ENCODE measurements around the gene CXXC1.
"Not testable (repeated sequence)": the region's sequence is repeated elsewhere in the genome, so short reads cannot be mapped to it uniquely, and the experiment has no call there.

The CXXC1 gene

DNA sequence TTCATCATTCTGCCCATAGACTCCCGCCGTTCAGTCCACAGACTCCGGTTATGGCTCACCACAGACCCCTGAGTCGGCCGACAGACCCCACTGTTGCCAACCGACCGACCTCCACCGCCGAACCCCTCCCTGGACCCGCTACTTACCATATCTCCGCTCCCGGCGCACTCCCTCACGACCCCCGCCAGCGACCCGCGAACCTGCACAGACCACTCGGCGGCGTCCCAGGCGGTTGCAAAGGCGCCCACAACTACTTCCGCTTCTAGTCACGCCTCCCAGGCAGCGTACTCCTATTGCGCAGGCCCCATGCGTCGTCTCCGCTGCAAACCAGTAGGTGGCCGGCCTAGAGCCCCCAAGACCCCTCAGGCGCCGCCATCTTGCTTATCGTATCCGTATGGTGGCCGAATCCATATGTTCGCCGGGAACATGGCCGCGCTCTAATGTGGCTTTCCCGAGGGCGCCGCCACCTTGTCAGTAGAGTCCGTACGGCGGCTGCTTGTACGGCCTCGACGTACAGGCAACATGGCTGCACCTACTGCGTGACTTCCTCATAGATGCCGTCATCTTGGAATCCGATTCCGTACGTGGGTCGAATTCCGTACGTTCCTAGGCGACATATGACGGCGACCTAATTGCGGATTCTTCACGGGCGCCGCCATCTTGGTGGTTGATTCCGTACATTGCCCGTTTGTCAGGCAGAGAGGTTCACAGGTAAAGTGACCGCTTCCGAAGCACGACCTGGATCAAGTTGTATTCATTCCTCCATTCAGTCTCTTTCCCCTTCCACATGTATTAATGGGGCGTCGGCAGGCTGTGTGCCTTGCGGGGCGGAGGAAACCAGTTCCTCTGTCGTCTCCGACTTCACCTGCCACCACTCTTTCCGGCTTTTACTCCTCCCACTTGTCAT lies at the start of gene CXXC1:
Gene CXXC1, minus strand, starts transcription at position 252 of the 907 bp plus-strand sequence. Its CDS starts 103 bp downstream, at position 149.
- peak; percentile 100 for DNase-seq

DNA sequence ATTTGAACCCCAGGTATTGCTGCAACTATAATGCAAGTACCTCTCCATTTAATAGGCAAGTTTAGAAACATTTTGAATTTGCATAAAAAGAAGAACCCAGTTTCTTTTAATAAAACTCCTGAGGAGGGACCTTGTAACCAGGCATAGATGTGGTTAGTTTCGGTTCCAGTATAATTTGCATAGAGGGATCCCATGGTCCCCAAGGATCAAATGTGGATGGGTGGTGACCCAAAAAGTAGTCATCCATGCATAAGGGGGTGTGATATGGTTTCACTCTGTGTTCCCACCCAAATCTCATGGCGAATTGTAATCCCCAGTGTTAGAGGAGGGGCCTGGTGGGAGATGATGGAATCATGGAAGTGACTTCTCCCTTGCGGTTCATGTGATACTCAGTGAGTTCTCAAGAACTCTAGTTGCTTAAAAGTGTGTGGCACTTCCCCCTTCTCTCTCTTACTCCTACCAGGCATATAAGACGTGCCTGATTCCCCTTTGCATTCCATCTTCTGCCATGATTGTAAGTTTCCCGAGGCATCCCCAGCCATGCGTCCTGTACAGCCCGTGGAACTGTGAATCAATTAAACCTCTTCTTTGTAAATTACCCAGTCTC lies 47.2 kb upstream of the CXXC1 start:
- DNase-seq = no peak

DNA sequence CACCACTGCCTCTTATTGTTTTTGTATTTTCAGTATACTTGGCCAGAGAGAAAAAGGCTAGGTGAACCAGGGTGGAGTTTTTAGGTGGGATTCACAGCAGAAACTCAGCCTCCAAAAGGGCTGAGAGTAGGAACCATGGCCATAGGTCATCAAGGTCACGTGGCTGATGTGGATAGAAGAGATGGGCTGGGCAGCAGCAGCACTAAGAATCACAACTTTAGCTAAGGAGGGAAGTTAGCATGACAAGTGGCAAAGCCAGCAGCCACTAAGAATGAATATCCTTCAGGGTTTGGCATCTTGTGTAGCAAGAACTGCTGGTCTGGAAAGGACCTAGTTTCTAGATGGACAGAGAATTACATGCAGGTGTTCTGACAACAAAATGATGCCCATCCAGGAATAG lies 44.2 kb upstream of the CXXC1 start:
- DNase-seq = no peak

DNA sequence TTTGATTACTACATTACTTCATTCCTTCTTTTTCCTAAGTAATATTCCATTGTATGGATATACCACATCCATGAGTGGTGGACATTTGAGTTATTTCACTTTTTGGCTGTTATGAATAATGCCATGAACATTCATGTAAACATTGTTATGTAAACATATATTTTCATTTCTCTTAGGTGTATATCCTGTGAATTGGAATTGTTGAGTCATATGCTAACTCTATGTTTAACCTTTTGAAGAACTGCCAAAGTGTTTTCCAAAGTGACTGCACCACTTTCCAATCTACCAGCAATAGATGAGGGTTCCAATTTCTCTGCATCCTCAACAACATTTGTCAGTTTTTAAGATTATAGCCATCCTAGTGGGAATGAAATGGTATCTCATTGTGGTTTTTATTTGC lies 42.7 kb upstream of the CXXC1 start:
- DNase-seq = no peak

DNA sequence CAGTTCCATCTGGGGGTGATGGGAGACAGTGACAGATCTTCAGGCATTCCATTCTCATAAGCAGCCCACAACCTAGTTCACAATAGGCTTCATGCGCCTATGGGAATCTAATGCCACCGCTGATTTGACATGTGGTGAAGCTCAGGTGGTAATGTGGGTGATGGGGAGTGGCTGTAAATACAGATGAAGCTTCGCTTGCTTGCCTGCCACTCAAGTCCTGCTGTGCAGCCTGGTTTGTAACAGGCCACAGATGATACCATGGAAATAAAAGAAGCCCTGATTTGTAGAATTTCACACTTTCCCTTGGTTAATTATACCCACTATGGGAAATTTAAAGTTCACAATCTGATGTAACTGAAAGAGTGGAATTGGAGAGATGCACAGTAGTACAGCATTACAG lies 40.5 kb upstream of the CXXC1 start:
- DNase-seq = no peak

DNA sequence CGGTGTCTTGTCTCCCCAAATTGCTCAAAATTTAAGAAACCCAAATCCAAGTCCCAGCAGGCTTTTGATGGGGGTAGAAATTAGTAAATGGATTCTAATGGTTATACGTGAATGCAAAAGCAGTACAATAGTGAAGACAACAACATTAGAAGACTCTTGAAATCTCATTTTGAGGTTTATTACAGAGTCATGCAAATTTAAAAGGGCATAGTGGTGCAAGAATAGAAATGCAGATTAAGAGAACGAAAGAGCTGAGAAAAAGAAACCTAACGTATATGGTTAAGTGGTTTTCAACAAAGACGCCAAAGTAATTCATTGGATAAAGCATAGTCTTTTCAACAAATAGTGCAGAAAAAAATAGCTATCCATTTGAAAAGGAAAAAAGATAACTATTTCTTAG lies 33.2 kb upstream of the CXXC1 start:
- no peak for DNase-seq

DNA sequence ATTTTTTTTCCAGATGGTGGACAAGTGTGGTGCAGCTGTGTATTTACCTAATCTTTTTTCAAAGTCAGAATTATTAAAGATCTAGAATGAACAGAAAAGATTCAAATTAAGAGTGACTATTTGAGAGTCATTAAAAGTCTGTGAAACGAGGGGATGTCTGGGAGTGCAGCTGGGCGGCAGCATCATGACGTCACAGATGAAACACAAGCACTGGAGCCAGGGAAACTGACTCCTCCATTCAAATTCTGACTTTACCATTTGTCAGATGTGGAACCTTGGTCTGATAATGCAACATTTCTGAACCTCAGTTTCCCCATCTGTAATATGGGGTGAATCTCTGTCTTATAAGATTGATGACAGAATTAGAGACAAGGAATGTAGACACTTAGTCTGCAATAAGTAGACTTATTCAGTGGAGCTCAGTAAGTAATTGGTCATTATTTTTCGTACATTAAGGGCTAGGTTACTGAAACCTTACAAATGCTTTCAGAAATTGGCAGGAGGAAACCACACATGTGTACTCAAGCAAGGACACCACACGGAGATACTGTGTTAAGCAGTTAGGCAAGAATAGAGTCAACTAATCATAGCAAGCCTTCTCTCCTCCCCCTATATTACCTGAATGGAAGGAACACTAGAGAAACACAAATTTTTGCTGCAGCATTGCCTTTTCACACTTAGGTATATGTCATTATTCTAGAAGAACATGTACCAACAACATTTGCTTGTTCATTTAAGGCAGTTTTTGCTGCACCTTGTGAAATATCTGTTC lies 27.8 kb upstream of the CXXC1 start:
- no peak for DNase-seq

DNA sequence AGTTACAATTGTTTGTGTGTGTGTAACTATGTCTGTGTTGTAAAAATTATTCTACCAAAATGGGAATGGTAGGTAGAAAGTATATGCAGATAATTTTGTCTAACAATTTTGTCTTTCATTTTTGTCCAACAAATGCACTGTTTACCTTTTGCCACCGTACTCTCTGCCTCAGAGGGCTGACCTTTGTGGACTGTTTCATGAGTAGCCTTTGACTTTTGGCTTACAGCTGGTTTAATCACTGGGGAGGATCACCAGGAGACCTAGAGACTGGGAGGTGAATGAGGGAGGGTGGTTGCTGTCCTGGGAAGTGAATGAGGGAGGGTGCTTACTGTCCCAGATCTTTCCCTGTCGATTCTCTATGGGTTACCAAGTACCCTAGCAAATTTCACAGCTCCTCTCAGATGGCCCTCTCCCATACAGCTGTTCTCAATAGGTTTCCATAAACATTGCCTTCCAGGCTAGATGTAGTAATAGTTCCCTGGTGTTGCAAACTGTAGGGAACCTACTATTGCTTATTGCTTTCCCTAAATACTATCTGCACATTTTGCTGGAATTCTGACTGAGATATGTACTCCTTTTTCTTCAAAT lies 26.5 kb upstream of the CXXC1 start:
- no peak for DNase-seq

DNA sequence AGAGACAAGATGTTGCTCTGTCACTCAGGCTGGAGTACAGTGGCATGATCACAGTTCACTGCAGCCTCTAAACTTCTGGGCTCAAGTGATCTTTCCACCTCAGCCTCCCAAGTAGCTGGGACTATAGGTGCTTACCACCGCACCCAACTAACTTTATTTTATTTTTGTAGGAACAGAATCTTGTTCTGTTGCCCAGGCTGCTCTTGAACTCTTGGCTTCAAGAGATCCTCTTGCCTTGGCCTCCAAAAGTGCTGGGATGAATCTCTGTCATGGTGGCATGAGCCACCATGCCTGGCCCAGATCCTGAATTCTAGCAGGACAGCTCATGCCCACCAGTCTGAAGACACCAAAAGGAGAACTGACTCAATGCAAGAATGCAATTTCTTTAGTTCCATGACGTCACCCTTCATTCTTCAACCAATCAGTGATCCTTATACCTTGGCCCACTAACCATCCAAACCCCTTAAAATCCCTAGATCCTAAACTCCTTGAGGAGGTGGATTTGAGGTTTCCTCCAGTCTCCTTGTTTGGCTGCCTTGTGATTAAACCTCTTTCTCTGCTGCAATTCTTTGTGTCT lies 25.6 kb upstream of the CXXC1 start:
- DNase-seq = no peak

DNA sequence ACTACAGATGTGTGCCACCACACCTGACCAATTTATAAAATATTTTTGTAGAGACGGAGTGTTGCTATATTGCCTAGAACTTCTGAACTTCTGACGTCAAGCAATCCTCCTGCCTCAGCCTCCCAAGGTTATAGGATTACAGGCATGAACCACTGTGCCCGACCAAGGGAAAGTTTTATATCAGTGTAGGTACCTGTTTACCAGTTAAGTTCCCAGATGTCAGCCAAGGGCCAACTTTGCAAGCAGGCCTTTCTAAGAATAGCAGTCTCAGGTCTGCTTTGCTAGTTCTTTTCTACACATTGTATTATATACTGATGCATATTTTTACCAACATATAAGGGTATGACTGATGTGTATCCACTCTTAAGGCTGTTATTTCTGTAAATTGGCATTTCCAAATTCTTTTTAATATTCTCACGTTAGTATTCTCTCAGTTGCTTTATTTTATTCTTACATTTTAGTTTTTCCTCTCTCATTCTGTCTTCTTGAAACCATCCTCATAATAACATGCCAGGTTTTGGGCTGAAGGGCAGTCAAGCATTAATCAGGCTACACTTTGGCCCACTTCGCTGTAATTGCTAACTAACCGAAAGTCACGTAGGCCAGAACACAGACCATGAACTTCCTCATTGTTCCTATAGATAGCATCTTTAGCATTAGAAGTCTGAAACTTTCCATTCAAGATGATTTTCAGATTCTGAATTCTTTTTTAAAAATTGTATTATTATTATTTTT lies 25.0 kb upstream of the CXXC1 start:
- no peak for DNase-seq

DNA sequence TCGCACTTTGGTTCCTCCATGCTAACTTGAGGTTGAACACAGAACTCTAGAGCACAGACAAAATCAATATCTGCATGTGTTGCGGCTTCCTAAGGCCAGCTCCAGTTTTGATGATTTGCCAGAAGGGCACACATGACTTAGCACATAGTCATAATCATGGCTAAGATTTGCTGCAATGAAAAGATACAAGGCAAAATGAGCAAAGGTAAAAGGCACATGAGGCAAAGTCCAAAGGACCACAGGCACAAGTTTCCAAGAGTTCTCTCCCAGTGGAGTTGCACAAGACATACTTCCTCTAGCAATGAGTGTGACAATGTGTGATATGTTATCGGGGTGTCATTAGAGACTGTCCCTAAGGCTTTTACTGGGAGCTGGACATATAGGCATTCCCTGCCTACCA lies 24.2 kb upstream of the CXXC1 start:
- no peak for DNase-seq

DNA sequence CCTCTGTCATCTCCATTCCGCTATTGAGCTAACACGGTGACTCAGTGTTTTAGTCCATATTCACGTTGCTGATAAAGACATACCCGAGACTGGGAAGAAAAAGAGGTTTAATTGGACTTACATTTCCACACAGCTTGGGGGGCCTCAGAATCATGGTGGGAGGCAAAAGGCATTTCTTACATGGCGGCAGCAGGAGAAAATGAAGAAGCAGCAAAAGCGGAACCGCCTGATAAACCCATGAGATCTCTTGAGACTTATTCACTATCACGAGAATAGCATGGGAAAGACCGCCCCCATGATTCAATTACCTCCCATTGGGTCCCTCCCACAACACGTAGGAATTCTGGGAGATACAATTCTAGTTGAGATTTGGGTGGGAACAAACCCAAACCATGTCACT lies 22.6 kb upstream of the CXXC1 start:
- DNase-seq = no peak

DNA sequence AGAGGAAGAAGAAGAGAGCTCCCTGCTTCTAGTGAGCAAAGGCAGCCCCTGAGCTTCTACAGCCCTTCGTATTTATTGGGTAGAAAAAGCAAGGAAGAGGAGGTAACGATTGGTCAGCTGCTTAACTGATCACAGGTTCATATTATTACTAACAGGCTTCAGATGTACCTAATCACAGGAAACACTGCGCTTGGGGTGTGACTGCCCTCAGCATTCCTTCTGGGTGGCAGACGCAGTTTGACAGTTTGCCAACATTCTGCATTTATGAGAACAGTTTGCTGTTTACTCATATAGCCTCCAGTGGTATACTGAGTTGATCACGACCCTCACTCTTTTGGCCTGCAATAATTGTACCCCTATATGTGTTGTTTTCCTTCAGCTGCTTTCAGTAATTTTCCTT lies 21.4 kb upstream of the CXXC1 start:
- not testable (repeated sequence) for DNase-seq

DNA sequence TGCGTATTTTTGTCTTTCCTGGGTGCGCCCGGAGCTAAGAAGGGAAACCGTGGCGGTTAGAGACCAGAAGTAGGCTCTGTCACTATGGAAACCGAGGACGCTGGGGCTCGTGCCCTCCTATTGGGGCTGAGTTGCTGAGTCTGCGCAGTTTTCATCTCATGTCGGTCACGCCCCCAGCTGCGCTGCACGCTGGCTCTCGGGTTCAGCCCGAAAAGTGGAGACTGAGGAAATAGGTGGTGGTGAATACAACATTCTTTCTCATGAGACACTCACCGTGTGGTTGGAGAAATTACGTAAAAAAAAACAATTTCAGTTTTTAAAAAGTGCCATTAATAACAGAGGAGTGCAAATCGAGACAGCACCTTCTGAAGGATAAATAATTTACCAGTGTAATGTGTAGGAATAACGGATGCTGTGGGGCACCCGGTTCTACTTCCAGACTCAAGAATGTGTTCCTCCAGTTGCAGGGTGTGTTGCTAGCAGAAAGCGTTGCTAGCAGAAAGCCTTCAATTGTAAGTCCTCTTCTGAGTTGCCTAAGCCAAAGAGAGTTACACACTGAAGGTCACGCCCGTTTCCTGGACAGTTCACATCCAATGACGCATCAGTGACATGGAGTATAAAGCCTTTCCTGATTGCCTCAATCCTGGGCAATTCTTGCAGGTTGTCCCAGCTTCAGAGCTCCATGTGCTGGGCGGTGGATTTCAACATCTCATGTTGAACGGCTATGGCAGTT lies 20.4 kb upstream of the CXXC1 start:
- peak; percentile 99 for DNase-seq

DNA sequence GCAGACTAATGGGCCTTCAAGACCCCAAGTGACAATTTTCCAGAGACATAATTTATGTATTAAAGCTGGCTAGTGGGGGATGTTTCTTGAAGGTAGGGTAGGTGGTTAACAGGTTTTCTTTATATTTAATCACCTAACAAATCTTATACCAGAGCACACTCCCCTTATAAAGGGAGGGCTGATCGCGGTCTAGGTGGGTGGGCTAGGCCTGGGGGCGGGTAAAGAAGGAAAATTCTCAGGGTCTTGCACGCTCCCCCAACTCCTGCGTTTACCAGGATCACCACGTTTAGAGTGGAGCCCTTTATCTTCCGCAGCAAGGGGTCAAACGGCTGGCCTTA lies 19.9 kb upstream of the CXXC1 start:
- DNase-seq = no peak

DNA sequence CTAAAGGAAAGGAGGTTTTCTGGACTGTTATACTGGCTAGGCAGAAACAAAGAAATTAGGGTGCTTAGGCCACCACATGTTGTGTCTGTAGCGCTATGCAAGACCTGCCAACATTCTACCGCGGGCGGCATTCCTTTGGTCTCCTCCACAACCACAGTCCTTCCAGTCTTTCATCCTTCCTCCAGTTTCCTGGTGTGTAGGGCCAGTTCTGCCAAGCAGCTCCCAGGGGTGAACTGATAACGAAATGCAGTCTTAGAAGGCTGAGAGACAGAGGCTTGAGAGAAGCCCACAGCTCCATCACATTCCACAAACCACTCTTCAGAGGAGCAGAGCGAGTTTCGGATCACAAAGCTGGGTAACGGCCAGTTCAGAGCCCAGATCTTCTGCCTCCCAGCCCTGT lies 19.5 kb upstream of the CXXC1 start:
- DNase-seq = peak; percentile 38

DNA sequence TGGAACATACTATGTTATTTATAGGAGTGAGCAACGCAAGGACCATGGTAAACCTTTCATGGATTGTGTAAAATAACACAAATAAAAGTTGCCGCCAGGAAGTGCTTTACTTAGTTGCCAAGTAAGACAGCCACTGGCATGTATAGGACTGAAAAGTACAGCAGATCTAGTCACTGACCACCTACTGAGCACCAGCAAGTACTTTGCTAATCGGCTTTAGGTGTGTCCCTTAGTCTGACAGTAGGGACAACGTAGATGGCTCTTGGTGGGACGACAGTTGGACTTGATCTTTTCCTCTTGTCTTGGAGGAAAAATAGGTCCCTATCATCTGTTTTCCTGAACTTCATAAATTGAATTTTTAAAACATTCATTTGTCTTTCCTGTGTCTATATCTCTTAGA lies 13.6 kb upstream of the CXXC1 start:
- no peak for DNase-seq

DNA sequence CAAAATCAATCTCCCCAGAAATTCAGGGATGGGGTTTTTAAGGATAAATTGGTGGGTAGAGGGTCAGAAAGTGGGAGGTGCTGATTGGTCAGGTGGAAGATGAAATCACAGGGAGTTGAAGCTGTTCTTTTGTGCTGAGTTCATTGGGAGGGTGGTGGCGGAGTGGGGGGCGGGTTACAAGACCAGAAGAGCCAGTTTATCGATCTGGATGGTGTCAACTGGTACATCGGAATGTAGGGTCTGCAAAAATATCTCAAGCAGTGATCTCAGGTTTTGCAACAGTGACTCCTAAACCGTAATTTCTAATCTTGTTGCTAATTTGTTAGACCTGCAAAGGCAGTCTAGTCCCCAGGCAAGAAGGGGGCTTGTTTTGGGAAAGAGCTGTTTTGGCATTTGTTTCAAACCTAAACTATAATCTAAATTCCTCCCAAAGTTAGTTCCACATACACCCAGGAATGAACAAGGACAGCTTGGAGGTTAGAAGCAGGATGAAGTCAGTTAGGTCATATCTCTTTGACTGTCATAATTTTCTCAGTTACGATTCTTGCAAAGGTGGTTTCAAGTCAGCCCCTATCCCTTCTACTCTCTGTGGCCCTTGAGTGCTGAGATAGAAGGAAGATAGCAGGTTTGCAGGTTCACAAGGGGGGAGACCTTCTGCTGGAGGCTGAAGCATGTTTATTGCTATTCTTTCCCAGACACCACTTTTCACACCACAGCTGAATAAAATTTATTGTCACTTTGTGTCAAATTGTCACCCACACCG lies 12.3 kb upstream of the CXXC1 start:
- DNase-seq = no peak

DNA sequence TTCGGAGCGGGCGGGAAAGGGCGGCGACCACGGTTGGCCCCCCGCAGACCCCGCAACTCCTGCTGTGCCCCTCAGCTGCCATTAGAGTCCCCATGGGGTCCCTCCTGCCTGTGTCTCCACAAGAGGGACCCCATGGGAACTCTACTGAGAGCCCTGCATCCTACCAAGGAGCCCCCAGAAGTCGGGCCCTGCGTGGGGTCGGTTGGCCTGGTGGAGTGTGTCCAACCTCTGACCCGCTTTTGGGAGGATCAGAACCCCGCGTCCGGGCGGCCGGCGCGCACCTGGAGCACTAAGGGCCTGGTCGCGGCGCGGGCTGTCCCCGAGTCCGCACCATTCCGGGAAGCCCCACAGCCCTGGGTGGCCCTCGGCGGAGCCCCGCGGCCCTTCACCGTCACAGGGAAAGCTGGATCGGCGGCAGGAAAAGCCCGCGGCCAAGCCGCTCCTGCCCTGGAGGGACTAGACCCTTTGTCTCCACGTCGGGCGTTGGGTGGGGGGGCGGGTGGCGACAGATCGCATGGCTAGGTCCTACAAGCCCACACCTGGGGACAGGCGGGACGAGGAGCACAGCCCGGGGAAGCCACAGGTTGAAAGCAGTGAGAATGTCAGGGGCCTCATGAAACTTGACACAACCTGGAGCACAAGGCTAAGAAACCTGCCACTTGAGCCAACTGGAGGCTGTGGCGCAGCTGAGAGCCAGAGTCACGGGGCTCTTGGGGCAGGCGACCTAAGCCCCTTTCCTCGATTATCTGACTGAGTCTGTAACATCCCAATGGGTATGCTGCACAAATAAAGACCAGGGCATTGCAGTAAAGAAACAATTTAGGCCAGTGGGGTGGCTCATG lies 11.2 kb upstream of the CXXC1 start:
- DNase-seq = peak; percentile 58

Data from DMS53 (cell line).